Measurements from ENCODE around the gene HLA-DQA1.

GRCh38 chr6:32642720-32643106 lies 5.5 kb downstream of the HLA-DQA1 start:
- TF ChIP-seq CTCF (IDR thresholded peaks at IDR 0.05; ENCODE audit: low read depth, low read length) (no peak), MAX (IDR thresholded peaks at IDR 0.05; ENCODE audit: low read depth, low read length) (no peak), POLR2A (IDR thresholded peaks at IDR 0.05; ENCODE audit: extremely low read depth, insufficient read length) (no peak)

Data from NB4 (cell line).